ENCODE measurements around the gene UBA6. TPM values are rescaled to one million over a fixed set of nuclear protein-coding genes. Genes with fewer than 3 reads are reported as not detected.
"Not testable (repeated sequence)": the region's sequence is repeated elsewhere in the genome, so short reads cannot be mapped to it uniquely, and the experiment has no call there.

The UBA6 gene
- total RNA-seq, 2 donors from 2014 or later: 57.2 to 73.2 TPM

- TF ChIP-seq, protein P1, sequence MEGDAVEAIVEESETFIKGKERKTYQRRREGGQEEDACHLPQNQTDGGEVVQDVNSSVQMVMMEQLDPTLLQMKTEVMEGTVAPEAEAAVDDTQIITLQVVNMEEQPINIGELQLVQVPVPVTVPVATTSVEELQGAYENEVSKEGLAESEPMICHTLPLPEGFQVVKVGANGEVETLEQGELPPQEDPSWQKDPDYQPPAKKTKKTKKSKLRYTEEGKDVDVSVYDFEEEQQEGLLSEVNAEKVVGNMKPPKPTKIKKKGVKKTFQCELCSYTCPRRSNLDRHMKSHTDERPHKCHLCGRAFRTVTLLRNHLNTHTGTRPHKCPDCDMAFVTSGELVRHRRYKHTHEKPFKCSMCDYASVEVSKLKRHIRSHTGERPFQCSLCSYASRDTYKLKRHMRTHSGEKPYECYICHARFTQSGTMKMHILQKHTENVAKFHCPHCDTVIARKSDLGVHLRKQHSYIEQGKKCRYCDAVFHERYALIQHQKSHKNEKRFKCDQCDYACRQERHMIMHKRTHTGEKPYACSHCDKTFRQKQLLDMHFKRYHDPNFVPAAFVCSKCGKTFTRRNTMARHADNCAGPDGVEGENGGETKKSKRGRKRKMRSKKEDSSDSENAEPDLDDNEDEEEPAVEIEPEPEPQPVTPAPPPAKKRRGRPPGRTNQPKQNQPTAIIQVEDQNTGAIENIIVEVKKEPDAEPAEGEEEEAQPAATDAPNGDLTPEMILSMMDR (IDR thresholded peaks at IDR 0.05): no peak
- H3K4me3 ChIP-seq: no peak overlapping the region
- DNase-seq: no peak
- peaks cover 7% of the 10 kb centered on the region for H3K36me3 ChIP-seq
- intact Hi-C loops (cut with DNase I): no loop called here
- H3K27me3 ChIP-seq: no peaks in the 10 kb centered on the region
- H3K9ac ChIP-seq (ENCODE audit: low read depth in 2 of 2, low read length in 2 of 2): no peak overlapping the region
- H3K27ac ChIP-seq: no peak overlapping the region
- no peaks in the 10 kb centered on the region for H3K9me3 ChIP-seq
- H3K4me1 ChIP-seq: no peaks in the 10 kb centered on the region
These were observed 32.6 kb downstream of the UBA6 start for GRCh38 chr4:67668315-67668714.

GRCh38 chr4:67660418-67660817 is 40.5 kb downstream of the UBA6 start:
- Histone ChIP-seq H3K36me3 (peaks cover 13% of the 10 kb centered on the region), H3K27ac (no peak overlapping the region)
- TF ChIP-seq, protein P1 (IDR thresholded peaks at IDR 0.05): no peak

DNA sequence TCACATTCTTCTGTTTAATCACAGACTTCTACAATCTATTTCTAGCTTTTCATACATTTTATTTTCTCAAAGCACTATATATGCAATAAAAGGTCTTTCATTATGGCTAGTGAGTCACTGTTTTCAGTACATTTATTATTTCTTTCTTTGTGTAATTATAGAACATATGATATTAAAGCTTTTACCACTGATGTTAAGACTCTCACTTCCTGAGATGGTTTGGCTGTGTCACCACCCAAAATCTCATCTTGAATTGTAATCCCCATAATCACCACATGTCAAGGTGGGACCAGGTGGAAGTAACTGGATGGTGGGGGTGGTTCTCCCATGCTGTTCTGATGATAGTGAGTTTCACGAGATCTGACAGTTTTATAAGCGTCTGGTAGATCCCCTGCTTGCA is 41.9 kb downstream of the UBA6 start:
- no peak for DNase-seq
- Histone ChIP-seq H3K36me3 (peaks cover 13% of the 10 kb centered on the region), H3K9ac (ENCODE audit: low read depth in 2 of 2, low read length in 2 of 2) (no peak overlapping the region), H3K27ac (no peak overlapping the region), H3K4me1 (no peaks in the 10 kb centered on the region), H3K27me3 (no peaks in the 10 kb centered on the region), H3K4me3 (no peak overlapping the region), H3K9me3 (no peaks in the 10 kb centered on the region)
- TF ChIP-seq, protein P1 (IDR thresholded peaks at IDR 0.05): no peak
- intact Hi-C loops (cut with DNase I): no loop called here

More at GRCh38 chr4:67660418-67660817, 40.5 kb downstream of the UBA6 start:
- Histone ChIP-seq H3K9ac (ENCODE audit: low read depth in 2 of 2, low read length in 2 of 2) (no peak overlapping the region), H3K27me3 (no peaks in the 10 kb centered on the region), H3K4me3 (no peak overlapping the region), H3K9me3 (no peaks in the 10 kb centered on the region), H3K4me1 (no peaks in the 10 kb centered on the region)
- intact Hi-C loops (cut with DNase I): no loop called here
- DNase-seq: no peak

GRCh38 chr4:67658302-67658701 is 42.7 kb downstream of the UBA6 start:
- H3K9ac ChIP-seq (ENCODE audit: low read depth in 2 of 2, low read length in 2 of 2): no peak overlapping the region
- DNase-seq: no peak
- no peak overlapping the region for H3K4me3 ChIP-seq
- H3K27ac ChIP-seq: no peak overlapping the region
- no peaks in the 10 kb centered on the region for H3K4me1 ChIP-seq
- TF ChIP-seq, protein P1 (IDR thresholded peaks at IDR 0.05): no peak
- no peaks in the 10 kb centered on the region for H3K27me3 ChIP-seq
- H3K36me3 ChIP-seq: peaks cover 13% of the 10 kb centered on the region
- H3K9me3 ChIP-seq: no peaks in the 10 kb centered on the region
- intact Hi-C loops (cut with DNase I): no loop called here

DNA sequence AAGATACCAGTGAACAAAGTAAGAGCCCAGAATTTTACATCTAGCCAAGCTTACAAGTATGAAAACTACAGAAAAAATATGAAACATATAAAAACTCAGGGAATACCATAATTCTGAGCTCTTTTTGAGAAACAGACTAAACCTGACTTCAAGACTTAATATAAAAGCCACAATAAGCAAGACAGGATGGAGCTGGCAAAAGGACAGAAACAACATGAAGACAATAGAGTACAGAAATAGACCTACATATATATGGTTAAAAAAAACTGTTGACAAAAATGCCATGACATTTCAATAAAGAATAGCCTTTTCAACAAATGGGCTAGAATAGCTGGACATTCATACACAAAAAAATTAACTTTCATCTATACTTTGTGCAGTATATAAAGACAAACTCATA is 49.4 kb downstream of the UBA6 start:
- H3K9me3 ChIP-seq: no peaks in the 10 kb centered on the region
- intact Hi-C loops (cut with DNase I): no loop called here
- TF ChIP-seq, protein P1 (IDR thresholded peaks at IDR 0.05): no peak
- H3K36me3 ChIP-seq: no peaks in the 10 kb centered on the region
- no peak overlapping the region for H3K4me3 ChIP-seq
- no peaks in the 10 kb centered on the region for H3K27me3 ChIP-seq
- no peaks in the 10 kb centered on the region for H3K4me1 ChIP-seq
- DNase-seq: no peak
- H3K9ac ChIP-seq (ENCODE audit: low read depth in 2 of 2, low read length in 2 of 2): no peak overlapping the region
- no peak overlapping the region for H3K27ac ChIP-seq

DNA sequence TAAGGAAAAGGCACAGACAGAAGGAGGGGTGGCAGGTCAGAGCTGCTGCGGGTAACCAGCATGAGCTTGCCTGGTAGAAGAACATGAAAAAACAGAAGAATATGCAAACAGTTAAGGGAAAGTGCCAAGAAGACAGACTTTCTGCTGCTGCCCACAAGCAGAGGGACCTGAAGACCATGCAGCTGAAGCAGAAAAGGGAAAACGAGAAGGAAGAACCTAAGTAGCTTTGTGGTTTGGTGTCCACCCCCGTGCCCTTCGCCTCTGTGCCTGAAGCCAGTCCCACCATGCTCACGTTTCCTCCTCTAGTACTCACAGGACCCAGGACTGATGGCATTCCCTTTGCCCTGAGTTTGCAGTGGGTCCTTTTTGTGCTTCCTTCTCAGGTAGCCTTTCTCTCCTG is 62.8 kb downstream of the UBA6 start:
- Histone ChIP-seq H3K9ac (ENCODE audit: low read depth in 2 of 2, low read length in 2 of 2) (no peak overlapping the region), H3K4me1 (no peaks in the 10 kb centered on the region), H3K27me3 (no peaks in the 10 kb centered on the region), H3K27ac (no peak overlapping the region), H3K36me3 (peaks cover 7% of the 10 kb centered on the region), H3K9me3 (no peaks in the 10 kb centered on the region), H3K4me3 (no peak overlapping the region)
- intact Hi-C loops (cut with DNase I): no loop called here
- no peak for DNase-seq
- TF ChIP-seq, protein P1 (IDR thresholded peaks at IDR 0.05): no peak

- H3K27me3 ChIP-seq; H3K4me1 ChIP-seq; H3K9me3 ChIP-seq; H3K27ac ChIP-seq; DNase-seq; H3K4me3 ChIP-seq; H3K9ac ChIP-seq (ENCODE audit: low read depth in 2 of 2, low read length in 2 of 2); intact Hi-C loops (cut with DNase I): not testable (repeated sequence)
- peaks cover 10% of the 10 kb centered on the region for H3K36me3 ChIP-seq
These were observed 64.0 kb downstream of the UBA6 start for GRCh38 chr4:67636978-67637377.
